DND-41 (cell line): Measurements from ENCODE around the gene ARHGAP26.

Experiments
- ATAC-seq: fragments of 200-7000 bp; cut with Tn5 transposase; 3 replicates; pipeline ENCODE4 v1.9.1; 2021; ENCODE audit warnings: low read depth; ENCODE audit not compliant: insufficient read depth
- DNase-seq: peaks from one replicate; pipeline ENCODE4 v3.0.0-alpha.2; 2020
- H2AFZ ChIP-seq: 2 replicates; pipeline ENCODE4 v1.6.0; 2012; ENCODE audit warnings: low read depth, low read length
- H3K27ac ChIP-seq: 2 replicates; pipeline ENCODE4 v1.5.1; 2012; ENCODE audit warnings: low read length, inconsistent platforms
- H3K27me3 ChIP-seq: fragments of 200-600 bp; sonication (generic); 2 replicates; pipeline ENCODE4 v1.6.0; 2012; ENCODE audit warnings: low read length, mild to moderate bottlenecking, inconsistent platforms; ENCODE audit not compliant: insufficient read depth, poor library complexity
- H3K36me3 ChIP-seq: 2 replicates; pipeline ENCODE4 v1.5.1; 2012; ENCODE audit warnings: low read length, inconsistent platforms; ENCODE audit not compliant: insufficient read depth
- H3K4me1 ChIP-seq: 2 replicates; pipeline ENCODE4 v1.5.1; 2012; ENCODE audit warnings: mild to moderate bottlenecking, low read length; ENCODE audit not compliant: insufficient read depth
- H3K4me2 ChIP-seq: 2 replicates; pipeline ENCODE4 v1.6.0; 2012; ENCODE audit warnings: mild to moderate bottlenecking, moderate library complexity, low read length, inconsistent platforms; ENCODE audit not compliant: insufficient read depth
- H3K4me3 ChIP-seq, 2 experiments: fragments of 200-600 bp in 1 of 2; shearing (Covaris generic) in 1 of 2; 2 replicates each; pipeline ENCODE4 v1.5.1; 2012 to 2016; ENCODE audit warnings: inconsistent platforms in 2 of 2, low read length in 2 of 2, mild to moderate bottlenecking in 2 of 2, low read depth in 1 of 2, moderate library complexity in 1 of 2
- H3K79me2 ChIP-seq: 2 replicates; pipeline ENCODE4 v1.6.0; 2012; ENCODE audit warnings: low read length, inconsistent platforms; ENCODE audit not compliant: insufficient read depth
- H3K9ac ChIP-seq: 2 replicates; pipeline ENCODE4 v1.6.0; 2012; ENCODE audit warnings: low read depth, mild to moderate bottlenecking, inconsistent platforms, low read length, moderate library complexity
- H3K9me3 ChIP-seq: 2 replicates; pipeline ENCODE4 v1.5.1; 2012; ENCODE audit warnings: low read length, moderate library complexity, mild to moderate bottlenecking, inconsistent platforms; ENCODE audit not compliant: insufficient read depth, severe bottlenecking
- H4K20me1 ChIP-seq: 2 replicates; pipeline ENCODE4 v1.6.0; 2012; ENCODE audit warnings: low read length; ENCODE audit not compliant: insufficient read depth
- EZH2 ChIP-seq: IDR thresholded peaks from 3 replicates; pipeline ENCODE4 v1.6.1; 2012; ENCODE audit warnings: borderline replicate concordance, low read depth, mild to moderate bottlenecking, moderate library complexity, low read length, inconsistent platforms; ENCODE audit not compliant: severe bottlenecking
- TF ChIP-seq, protein P1 (sequence below): IDR thresholded peaks from 2 replicates; pipeline ENCODE4 v1.5.1; 2012; ENCODE audit warnings: borderline replicate concordance, low read length, moderate library complexity, mild to moderate bottlenecking; ENCODE audit not compliant: poor library complexity, severe bottlenecking; ENCODE audit errors: extremely low read depth

The ARHGAP26 gene

DNA sequence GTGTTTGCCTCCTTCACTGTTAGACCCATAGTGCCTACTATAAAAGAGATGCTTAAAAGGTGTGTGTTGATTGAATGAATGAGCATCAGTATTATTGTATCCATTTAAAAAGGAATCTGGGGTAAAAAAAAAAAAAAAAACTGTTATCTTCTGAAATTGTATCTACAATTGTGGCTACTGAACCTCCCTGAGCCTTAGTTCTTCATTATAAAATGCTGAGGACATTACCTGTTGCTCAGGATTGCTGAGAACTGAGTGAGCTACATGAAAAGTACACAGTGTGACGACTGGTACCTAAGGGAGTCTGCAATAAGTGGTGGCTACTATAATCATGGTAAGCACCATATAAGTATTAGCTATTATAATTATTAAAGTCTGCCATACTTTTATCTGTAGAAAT lies 362.6 kb downstream of the ARHGAP26 start:
- no peak overlapping the region for H3K9ac ChIP-seq
- H3K4me1 ChIP-seq: no peaks in the 10 kb centered on the region
- DNase-seq (no peak), ATAC-seq (no peak)
- no peaks in the 10 kb centered on the region for H3K9me3 ChIP-seq
- TF ChIP-seq EZH2: no peak
- TF ChIP-seq, protein P1, sequence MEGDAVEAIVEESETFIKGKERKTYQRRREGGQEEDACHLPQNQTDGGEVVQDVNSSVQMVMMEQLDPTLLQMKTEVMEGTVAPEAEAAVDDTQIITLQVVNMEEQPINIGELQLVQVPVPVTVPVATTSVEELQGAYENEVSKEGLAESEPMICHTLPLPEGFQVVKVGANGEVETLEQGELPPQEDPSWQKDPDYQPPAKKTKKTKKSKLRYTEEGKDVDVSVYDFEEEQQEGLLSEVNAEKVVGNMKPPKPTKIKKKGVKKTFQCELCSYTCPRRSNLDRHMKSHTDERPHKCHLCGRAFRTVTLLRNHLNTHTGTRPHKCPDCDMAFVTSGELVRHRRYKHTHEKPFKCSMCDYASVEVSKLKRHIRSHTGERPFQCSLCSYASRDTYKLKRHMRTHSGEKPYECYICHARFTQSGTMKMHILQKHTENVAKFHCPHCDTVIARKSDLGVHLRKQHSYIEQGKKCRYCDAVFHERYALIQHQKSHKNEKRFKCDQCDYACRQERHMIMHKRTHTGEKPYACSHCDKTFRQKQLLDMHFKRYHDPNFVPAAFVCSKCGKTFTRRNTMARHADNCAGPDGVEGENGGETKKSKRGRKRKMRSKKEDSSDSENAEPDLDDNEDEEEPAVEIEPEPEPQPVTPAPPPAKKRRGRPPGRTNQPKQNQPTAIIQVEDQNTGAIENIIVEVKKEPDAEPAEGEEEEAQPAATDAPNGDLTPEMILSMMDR: no peak
- H3K27ac ChIP-seq: no peak overlapping the region
- no peak overlapping the region for H2AFZ ChIP-seq
- H4K20me1 ChIP-seq: no peaks in the 10 kb centered on the region
- H3K79me2 ChIP-seq: no peaks in the 10 kb centered on the region
- peaks cover 9% of the 10 kb centered on the region; the same call in 1 of the 2 replicates for H3K36me3 ChIP-seq
- no peak overlapping the region for H3K4me3 ChIP-seq
- H3K27me3 ChIP-seq: no peaks in the 10 kb centered on the region
- no peak overlapping the region for H3K4me2 ChIP-seq

DNA sequence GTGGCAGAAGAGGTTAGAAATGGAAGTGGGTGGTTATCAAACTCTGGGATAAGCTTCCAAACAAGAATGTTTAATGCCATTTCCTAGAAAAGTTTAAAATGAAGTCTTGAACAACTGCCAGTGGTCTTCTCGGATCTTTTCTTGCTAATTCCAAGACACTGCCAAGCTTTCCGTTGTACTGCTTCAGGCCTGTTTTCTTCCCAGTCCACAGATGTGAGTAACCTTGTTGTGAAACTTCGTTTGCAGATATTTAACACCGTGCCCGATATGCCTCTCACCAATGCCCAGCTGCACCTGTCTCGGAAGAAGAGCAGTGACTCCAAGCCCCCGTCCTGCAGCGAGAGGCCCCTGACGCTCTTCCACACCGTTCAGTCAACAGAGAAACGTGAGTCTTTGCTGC lies 363.5 kb downstream of the ARHGAP26 start:
- H3K27me3 ChIP-seq: no peaks in the 10 kb centered on the region
- H3K27ac ChIP-seq: no peak overlapping the region
- no peak overlapping the region for H3K9ac ChIP-seq
- TF ChIP-seq EZH2: no peak
- TF ChIP-seq, protein P1: no peak
- H3K36me3 ChIP-seq: peaks cover 9% of the 10 kb centered on the region; the same call in 1 of the 2 replicates
- no peaks in the 10 kb centered on the region for H3K79me2 ChIP-seq
- H3K4me2 ChIP-seq: no peak overlapping the region
- H3K4me3 ChIP-seq: no peak overlapping the region
- H3K9me3 ChIP-seq: no peaks in the 10 kb centered on the region
- H2AFZ ChIP-seq: no peak overlapping the region
- no peaks in the 10 kb centered on the region for H4K20me1 ChIP-seq
- H3K4me1 ChIP-seq: no peaks in the 10 kb centered on the region
- ATAC-seq: no peak
- DNase-seq: no peak

DNA sequence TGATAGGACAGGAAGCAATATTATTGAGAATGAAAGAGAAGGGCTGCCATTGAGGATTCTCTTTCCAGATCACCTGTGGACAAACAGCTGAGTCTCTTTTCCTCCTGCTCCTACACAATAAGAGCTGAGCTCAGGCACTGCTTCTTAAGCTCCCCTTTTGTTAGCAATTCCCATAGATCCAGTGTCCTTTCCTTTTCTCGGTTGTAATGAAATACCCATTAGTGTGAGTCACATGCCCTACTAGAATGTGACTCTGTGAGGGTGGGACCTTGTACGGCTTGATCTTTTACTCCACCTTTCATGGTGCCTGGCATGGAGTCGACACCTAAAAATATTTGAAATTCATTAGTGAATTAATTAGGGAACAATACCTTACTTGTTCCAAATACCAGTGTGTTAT lies 364.1 kb downstream of the ARHGAP26 start:
- no peak overlapping the region for H3K4me2 ChIP-seq
- H4K20me1 ChIP-seq: no peaks in the 10 kb centered on the region
- H3K79me2 ChIP-seq: no peaks in the 10 kb centered on the region
- no peaks in the 10 kb centered on the region for H3K9me3 ChIP-seq
- H3K27ac ChIP-seq: no peak overlapping the region
- ATAC-seq (no peak), DNase-seq (no peak)
- no peak for TF ChIP-seq EZH2
- TF ChIP-seq, protein P1: no peak
- H3K36me3 ChIP-seq: peaks cover 9% of the 10 kb centered on the region; the same call in 1 of the 2 replicates
- H3K27me3 ChIP-seq: no peaks in the 10 kb centered on the region
- no peaks in the 10 kb centered on the region for H3K4me1 ChIP-seq
- no peak overlapping the region for H2AFZ ChIP-seq
- no peak overlapping the region for H3K9ac ChIP-seq
- H3K4me3 ChIP-seq: no peak overlapping the region

DNA sequence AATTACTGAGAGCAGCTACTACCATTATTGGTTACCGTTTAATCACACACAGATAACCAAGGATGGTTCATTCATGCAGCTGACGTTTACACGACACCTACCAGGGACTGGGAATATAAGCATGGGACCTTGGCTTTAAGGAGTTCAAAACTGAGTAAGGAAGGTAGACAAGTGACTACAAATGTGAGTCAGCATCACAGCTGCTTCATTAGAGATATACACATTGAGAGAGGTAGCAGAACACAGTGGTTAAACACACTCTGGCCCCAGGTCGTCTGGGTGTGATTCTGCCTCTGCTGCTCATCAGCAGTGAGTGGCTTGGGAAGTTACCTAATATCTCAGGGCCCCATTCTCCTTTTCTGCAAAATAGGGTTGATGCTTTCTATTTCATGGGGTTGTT lies 364.7 kb downstream of the ARHGAP26 start:
- TF ChIP-seq EZH2: no peak
- TF ChIP-seq, protein P1: no peak
- Histone ChIP-seq H3K27ac (no peak overlapping the region), H3K27me3 (no peaks in the 10 kb centered on the region), H3K4me1 (no peaks in the 10 kb centered on the region), H4K20me1 (no peaks in the 10 kb centered on the region), H3K36me3 (peaks cover 9% of the 10 kb centered on the region; the same call in 1 of the 2 replicates), H3K4me2 (no peak overlapping the region), H3K9me3 (no peaks in the 10 kb centered on the region), H3K9ac (no peak overlapping the region), H2AFZ (no peak overlapping the region), H3K79me2 (no peaks in the 10 kb centered on the region), H3K4me3 (no peak overlapping the region)
- no peak for ATAC-seq
- no peak for DNase-seq
